Adrenal gland (tissue), 12 donors: ENCODE measurements around the gene CAPN2. TPM values are rescaled to one million over a fixed set of nuclear protein-coding genes. Genes with fewer than 3 reads are reported as not detected.

Experiments used
- DNase-seq, 7 donors: peaks; one replicate each; pipeline ENCODE4 v3.0.0-alpha.2; 2019 to 2020
- H3K27ac ChIP-seq, 5 donors: fragments of 200-600 bp; sonication (generic) in 4 of 5; 1 replicate in 3 of 5; 2 replicates in 2 of 5; pipeline versions ENCODE4 v1.5.1 to v1.8.0; 2016 to 2020; ENCODE audit warnings: mild to moderate bottlenecking in 1 of 5
- H3K27me3 ChIP-seq: fragments of 200-600 bp; 2 replicates; pipeline ENCODE4 v1.8.0; 2021
- H3K36me3 ChIP-seq, 2 donors: fragments of 200-600 bp; replicated peaks in 1 of 2; 1 replicate in 1 of 2; 2 replicates in 1 of 2; pipeline versions ENCODE4 v1.5.1 to v1.8.0; 2018 to 2022
- H3K4me1 ChIP-seq, 2 donors: fragments of 200-600 bp; replicated peaks in 1 of 2; 1 replicate in 1 of 2; 2 replicates in 1 of 2; pipeline versions ENCODE4 v1.5.1 to v1.8.0; 2018 to 2021
- H3K4me3 ChIP-seq, 4 donors: fragments of 200-600 bp; sonication (generic) in 3 of 4; one replicate each; pipeline ENCODE4 v1.5.1; 2016 to 2018
- H3K9me3 ChIP-seq, 3 donors: fragments of 200-600 bp; sonication (generic) in 1 of 3; replicated peaks in 1 of 3; 1 replicate in 2 of 3; 2 replicates in 1 of 3; pipeline versions ENCODE4 v1.5.1 to v1.8.0; 2016 to 2021
- POLR2A ChIP-seq, 2 donors: fragments of 450-650 bp; IDR thresholded peaks; one replicate each; pipeline ENCODE4 v1.6.1; 2017; ENCODE audit warnings: antibody characterized with exemption in 2 of 2, mild to moderate bottlenecking in 2 of 2, moderate library complexity in 1 of 2
- WGBS, 4 donors: extraction: QIAGEN DNeasy Blood & Tissue Kit in 2 of 4; methylation state at CpG; one replicate each; pipeline versions ENCODE4 v1.1.5 to v1.1.7; 2013 to 2017; 5-methylcytosine and 5-hydroxymethylcytosine counted together
- intact Hi-C, 2 donors: fragments of 100-400 bp; cut with DNase I; formaldehyde crosslinking; loops; one replicate each; pipeline versions ENCODE4 v1.14.1 to v1.15.0; 2022 to 2023
- polyA plus RNA-seq, 3 donors: library from polyadenylated mRNA; stranded (reverse); fragments of 200-250 nt in 2 of 3; fragments of 350-450 nt in 1 of 3; fragmentation: Illumina TruSeq in 1 of 3; extraction: RNeasy Lipid Tissue Mini Kit (QIAGEN cat#74804) in 1 of 3; gene quantifications; one replicate each; pipeline ENCODE4 v1.2.3, GENCODE V29; 2013 to 2014
- total RNA-seq, 9 donors: library from RNA; depleted of rRNA in 4 of 9; stranded (reverse); fragments of >200 nt in 4 of 9; fragments of 120-200 nt in 1 of 9; fragmentation: NEBNext Ultra II Directional in 1 of 9; extraction: Animal tissue kit (Norgen Biotek cat#: 25700) in 1 of 9; gene quantifications; one replicate each; pipeline versions ENCODE4 v1.1.0 to v1.2.4, GENCODE V29; 2013 to 2023
- TF ChIP-seq, protein P1 (sequence below), 6 experiments: fragments of 450-650 bp in 4 of 6; fragments of 200-600 bp in 2 of 6; sonication (generic) in 1 of 6; IDR thresholded peaks; 1 replicate in 5 of 6; 2 replicates in 1 of 6; pipeline versions ENCODE4 v1.5.1 to v1.8.0; 2016 to 2021; ENCODE audit warnings: antibody characterized with exemption in 6 of 6, mild to moderate bottlenecking in 2 of 6, moderate library complexity in 1 of 6
- donor health status: healthy with polysubstance abuse.
- donor health status: Bipolar disorder and iron deficiency.
- donor health status: DM: yes; HTN: yes; CAD: no.
- donor health status: DM: no; HTN: no; CAD: no.
- donor health status: DM: no; HTN: no; CAD: no.
- donor health status: DM: yes; HTN: yes; CAD: no.

The CAPN2 gene
- total and polyA plus RNA-seq, 12 donors, result 110 to 366 (median 199) TPM

DNA sequence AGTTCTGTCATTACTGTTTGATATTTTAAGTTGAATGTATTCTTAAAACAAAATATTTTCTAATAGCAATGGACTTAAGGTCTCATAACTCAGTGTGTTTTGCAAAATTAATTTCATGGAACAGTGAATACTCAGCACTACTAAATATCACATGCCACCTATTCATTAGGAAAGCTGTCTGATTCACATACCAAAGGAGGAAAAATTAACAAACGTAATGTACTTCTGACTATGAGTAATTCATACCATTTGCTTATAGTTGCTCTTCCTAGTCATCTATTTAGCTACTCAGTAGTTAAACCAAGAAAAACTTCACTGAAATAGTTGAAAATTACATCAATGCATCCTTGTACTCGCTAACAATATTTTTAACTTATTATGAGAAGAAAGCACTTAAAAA lies 98.2 kb downstream of the CAPN2 start:
- intact Hi-C loops, result no loop called here
- Histone ChIP-seq H3K36me3 (peaks cover 0 to 10% of the 10 kb centered on the region in 2 donors), H3K9me3 (no peaks in the 10 kb centered on the region), H3K27ac (no peak overlapping the region), H3K27me3 (no peaks in the 10 kb centered on the region), H3K4me3 (no peak overlapping the region), H3K4me1 (peaks cover 0 to 6% of the 10 kb centered on the region in 2 donors)
- no peak for DNase-seq
- TF ChIP-seq, protein P1, sequence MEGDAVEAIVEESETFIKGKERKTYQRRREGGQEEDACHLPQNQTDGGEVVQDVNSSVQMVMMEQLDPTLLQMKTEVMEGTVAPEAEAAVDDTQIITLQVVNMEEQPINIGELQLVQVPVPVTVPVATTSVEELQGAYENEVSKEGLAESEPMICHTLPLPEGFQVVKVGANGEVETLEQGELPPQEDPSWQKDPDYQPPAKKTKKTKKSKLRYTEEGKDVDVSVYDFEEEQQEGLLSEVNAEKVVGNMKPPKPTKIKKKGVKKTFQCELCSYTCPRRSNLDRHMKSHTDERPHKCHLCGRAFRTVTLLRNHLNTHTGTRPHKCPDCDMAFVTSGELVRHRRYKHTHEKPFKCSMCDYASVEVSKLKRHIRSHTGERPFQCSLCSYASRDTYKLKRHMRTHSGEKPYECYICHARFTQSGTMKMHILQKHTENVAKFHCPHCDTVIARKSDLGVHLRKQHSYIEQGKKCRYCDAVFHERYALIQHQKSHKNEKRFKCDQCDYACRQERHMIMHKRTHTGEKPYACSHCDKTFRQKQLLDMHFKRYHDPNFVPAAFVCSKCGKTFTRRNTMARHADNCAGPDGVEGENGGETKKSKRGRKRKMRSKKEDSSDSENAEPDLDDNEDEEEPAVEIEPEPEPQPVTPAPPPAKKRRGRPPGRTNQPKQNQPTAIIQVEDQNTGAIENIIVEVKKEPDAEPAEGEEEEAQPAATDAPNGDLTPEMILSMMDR (IDR thresholded peaks at IDR 0.05), result no peak
- TF ChIP-seq POLR2A (IDR thresholded peaks at IDR 0.05), result no peak
- WGBS, 4 donors, result 79 to 87% (median 82%) methylated on average over 2 of the region's 2 CpGs

DNA sequence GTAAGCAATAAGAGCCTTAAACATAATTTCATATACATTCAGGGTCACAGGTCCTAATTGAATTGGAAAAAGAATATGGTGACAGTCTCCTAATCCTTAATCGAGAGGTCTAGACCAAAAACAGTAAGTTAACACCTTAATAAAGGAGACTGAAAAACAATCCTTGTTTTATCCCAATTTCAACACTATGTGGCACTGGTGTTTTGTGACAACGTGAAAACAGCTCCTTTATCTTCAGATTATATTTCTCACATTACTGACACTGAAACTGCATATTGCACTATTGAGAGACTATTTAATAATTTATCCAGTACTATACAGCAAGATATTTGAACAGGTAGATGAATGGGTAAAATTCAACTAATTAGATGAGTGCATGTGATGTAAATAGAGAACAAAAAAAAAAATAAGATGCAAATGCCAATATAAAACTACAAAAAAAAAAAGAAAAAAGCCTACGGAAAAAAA lies 99.3 kb downstream of the CAPN2 start:
- 40 to 44% (median 42%) methylated on average over 3 of the region's 3 CpGs for WGBS, 4 donors
- H3K27ac ChIP-seq, result no peak overlapping the region
- no peak overlapping the region for H3K4me3 ChIP-seq
- no peaks in the 10 kb centered on the region for H3K27me3 ChIP-seq
- intact Hi-C loops, result no loop called here
- no peak for TF ChIP-seq POLR2A (IDR thresholded peaks at IDR 0.05)
- TF ChIP-seq, protein P1 (IDR thresholded peaks at IDR 0.05), result peak; percentile 35 to 86 (median 65)
- H3K9me3 ChIP-seq, result no peaks in the 10 kb centered on the region
- peaks cover 0 to 9% of the 10 kb centered on the region in 2 donors for H3K4me1 ChIP-seq
- no peak for DNase-seq
- peaks cover 0 to 10% of the 10 kb centered on the region in 2 donors for H3K36me3 ChIP-seq

DNA sequence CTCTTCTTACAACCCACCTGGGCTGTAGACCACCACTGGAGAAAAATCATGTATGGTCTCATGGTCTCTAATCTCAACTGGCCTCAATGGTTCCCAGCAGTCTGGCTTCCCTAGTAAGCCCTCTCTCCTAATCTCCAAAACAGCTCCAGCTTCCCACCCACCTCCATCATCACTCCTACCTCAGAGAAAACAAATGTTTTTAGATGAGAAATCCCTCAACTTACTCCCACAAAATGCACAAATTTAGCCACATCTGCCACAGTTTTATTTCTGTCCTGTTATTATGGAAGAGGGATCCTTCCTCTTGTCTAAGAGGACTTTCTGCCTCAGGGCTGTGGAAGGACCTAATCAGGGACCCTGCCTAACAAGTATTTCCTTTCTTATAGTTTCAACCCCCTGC lies 101.3 kb downstream of the CAPN2 start:
- peaks cover 0 to 10% of the 10 kb centered on the region in 2 donors for H3K36me3 ChIP-seq
- no peak overlapping the region for H3K4me3 ChIP-seq
- no peak for DNase-seq
- no peak overlapping the region for H3K27ac ChIP-seq
- intact Hi-C loops, result no loop called here
- no peaks in the 10 kb centered on the region for H3K27me3 ChIP-seq
- H3K4me1 ChIP-seq, result peaks cover 0 to 9% of the 10 kb centered on the region in 2 donors
- TF ChIP-seq, protein P1 (IDR thresholded peaks at IDR 0.05), result no peak
- no peaks in the 10 kb centered on the region for H3K9me3 ChIP-seq

DNA sequence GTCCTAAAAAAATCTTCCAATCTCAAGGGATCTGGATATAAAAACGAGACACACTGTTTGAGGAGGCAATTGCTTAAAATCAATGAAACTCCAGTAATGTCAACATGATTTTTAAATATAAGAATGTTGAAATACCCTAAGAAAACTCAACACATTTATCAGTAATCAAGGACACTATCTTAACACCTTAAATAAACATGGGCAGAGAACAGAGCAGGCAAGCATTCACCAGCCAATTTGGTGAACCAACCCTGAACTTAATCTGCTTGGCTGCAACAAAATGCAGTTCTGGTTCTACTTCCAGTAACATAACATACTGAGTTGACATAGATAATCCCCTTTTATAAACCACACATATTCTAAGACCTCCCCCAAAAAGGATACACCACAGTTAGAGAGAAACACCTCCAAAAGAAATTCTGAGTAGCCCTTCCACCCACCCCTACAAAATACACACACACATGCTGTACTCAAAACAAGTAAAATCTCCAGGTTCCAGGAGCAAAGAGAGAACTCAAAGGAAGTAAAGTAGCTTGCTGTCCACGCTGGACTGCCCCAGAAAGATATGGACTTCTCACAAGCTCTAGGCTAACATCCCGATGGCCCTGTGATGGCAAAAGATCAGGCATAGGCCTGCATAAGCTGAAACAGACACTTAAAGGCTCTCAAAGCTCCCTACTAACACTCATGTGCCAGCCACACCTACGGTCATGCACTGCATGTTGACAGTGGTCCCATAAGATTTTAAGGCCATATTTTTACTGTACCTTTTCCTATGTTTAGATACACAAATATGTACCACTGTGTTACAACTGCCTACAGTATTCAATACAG lies 102.9 kb downstream of the CAPN2 start:
- no peaks in the 10 kb centered on the region for H3K27me3 ChIP-seq
- peak overlapping the region in 1 of 5 donors; percentile 29 for H3K27ac ChIP-seq
- H3K4me3 ChIP-seq, result no peak overlapping the region
- no peak for DNase-seq
- no peaks in the 10 kb centered on the region for H3K9me3 ChIP-seq
- TF ChIP-seq, protein P1 (IDR thresholded peaks at IDR 0.05), result no peak
- no peak for TF ChIP-seq POLR2A (IDR thresholded peaks at IDR 0.05)
- intact Hi-C loops, result no loop called here
- H3K4me1 ChIP-seq, result peaks cover 0 to 9% of the 10 kb centered on the region in 2 donors
- peaks cover 0 to 7% of the 10 kb centered on the region in 2 donors for H3K36me3 ChIP-seq
- WGBS, 4 donors, result 67 to 79% (median 73%) methylated on average over 4 of the region's 4 CpGs
